GM18951 (cell line): ENCODE results near the gene CAMK1.

Experiments used
- POLR2A ChIP-seq: IDR thresholded peaks from 4 replicates; pipeline ENCODE4 v1.6.1; 2011; ENCODE audit warnings: mild to moderate bottlenecking; ENCODE audit not compliant: insufficient read length, insufficient read depth; ENCODE audit errors: extremely low read depth
- in situ Hi-C: fragments of 300-500 bp; cut with MboI; formaldehyde crosslinking; loops from one replicate; pipeline ENCODE4 v1.12.0; 2022; ENCODE audit warnings: low sequenced_read_pairs, mixed read lengths, inconsistent platforms; ENCODE audit not compliant: unreplicated experiment

Gene CAMK1

DNA sequence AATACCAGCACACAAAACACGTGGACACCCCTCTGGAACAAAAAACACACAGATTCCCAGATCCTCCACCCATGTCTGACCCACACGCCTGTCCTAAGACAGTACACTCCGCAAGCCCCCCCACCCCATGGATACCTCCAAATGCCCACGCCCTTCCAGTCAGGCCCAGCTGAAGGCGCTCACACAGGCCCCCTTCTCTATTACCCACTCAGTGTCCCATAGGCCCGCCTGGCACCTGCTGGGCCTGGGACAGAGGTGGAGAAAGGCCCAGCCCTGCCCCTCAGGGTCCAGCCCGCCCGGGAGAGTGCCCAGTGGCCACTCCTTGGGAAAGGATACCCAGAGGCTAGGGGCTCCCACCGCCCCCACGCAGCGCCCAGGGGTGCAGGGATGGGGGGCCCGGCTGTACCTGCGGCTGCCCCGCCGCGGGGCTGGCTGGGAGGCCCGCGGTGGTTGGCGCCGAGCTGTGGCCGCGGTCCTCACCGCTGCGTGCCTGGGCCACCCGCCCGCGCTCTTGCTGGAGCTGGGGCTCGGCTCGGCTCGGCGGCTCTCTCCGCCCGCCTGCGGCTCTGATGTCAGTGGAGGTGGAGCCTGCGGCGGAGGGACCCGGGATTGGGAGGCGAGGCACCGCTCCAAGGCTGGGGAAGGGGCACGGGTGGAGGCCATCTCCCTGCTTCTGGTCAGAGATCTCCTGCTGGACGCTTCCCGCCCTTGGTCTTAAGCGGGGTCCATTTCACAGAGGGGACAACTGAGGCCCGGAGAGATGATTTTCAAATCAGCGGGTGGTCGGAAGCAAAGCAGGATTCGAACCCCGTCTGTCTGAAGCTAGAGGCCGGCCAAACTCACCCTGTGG, at the start of gene CAMK1:
TSS of gene CAMK1 (minus strand) at position 522 of the 850 bp plus-strand sequence. CDS start 2,198 bp downstream, outside the sequence.
- in situ Hi-C loops, result no loop called here
- TF ChIP-seq POLR2A, result no peak

DNA sequence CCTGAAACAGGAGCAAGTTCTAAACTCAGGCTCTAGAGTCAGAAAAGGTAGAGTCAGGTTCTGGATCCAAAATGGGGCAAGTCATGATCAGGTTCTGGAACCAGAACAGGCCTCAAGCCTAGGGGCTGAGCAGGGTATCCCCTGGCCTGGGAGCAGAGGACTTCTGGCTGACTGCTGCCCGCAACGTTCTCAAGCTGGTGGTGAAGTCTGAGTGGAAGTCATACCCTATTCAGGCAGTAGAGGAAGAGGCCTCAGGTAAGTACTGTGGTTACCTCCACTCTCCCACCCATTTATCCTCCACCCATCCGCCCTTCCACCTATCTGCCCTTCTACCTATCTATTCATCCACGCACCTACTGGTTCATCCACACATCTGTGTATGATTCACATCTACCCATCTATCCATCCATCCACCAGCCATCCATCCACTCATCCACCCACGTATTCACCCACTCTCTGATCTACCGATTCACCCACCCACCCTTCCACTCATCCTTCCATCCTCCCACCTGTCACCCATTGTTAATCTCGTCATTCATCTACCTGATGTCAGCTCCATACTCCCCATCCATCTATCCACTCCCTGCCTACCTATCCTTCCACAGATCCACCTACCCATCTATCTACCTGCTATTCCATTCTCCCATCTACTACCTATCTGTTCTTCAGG, 49.1 kb upstream of the CAMK1 start:
- in situ Hi-C loops, result no loop called here
- no peak for TF ChIP-seq POLR2A

GRCh38 chr3:9817436-9817835, 47.7 kb upstream of the CAMK1 start:
- in situ Hi-C loops, result no loop called here
- no peak for TF ChIP-seq POLR2A

GRCh38 chr3:9815986-9816385, 46.2 kb upstream of the CAMK1 start:
- in situ Hi-C loops, result no loop called here
- TF ChIP-seq POLR2A, result no peak

DNA sequence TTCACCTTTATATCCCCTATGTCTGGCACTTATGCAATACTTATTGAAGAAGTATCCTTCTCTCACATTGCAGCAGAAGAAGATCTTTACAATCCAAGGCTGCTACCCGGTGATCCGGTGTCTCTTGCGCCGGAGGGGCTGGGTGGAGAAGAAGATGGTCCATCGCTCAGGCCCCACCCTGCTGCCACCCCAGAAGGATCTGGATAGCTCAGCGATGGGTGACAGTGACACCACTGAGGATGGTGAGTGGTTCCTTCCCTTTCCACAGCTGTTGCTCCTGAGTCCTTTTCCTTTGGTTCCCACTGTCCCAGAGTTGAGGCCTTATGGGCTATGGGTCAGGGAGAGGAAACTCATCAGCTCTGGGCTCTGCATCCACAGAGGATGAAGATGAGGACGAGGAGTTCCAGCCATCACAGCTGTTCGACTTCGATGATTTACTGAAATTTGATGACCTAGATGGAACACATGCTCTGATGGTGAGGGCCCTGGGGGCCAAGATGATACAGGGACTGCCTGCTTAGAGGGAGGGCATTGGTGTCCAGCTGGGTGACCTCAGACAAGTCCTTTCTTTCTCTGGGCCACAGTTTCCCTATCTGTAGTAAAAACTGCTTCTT, 43.2 kb upstream of the CAMK1 start:
- in situ Hi-C loops, result no loop called here
- no peak for TF ChIP-seq POLR2A

DNA sequence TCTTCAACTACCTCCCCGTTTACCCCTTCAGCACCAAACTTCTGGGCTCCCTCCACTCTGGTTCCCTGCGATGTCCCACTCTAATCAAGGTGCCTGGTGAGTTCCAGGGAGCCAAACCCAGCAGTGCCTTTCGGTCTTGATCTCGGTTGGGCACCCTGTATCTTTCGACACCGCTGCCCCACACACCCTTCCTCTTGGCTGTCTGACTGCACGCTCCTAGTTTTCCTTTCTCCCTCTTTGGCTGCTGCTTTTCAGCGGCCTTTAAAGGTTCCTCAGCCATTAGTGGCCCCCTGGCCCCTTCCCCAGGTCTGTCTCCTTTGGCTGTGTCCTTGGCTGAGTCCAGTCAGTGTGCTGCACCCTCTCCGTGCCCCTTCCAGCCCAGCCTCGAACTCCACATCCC, 41.1 kb upstream of the CAMK1 start:
- in situ Hi-C loops, result no loop called here
- no peak for TF ChIP-seq POLR2A

DNA sequence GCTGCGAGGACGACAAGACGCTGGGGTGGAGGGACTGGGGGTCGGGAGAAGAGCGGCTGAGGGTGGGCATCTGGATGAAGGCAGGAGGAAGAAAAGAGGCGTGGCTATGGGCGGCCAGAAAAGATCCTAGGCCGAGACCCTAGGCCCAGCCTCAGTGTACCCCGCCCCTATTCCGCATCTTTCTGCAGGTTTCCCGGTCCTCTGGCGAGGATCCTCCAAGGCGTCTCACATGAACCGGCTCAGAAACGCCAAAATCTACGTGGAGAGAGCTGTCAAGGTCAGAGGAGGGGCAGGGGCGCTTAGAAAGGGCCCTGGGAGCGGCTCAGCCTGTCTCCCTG, 40.7 kb upstream of the CAMK1 start:
- in situ Hi-C loops, result no loop called here
- TF ChIP-seq POLR2A, result no peak

- TF ChIP-seq POLR2A, result peak; percentile 67
- in situ Hi-C loops, result no loop called here
Observed at GRCh38 chr3:9809615-9810432, 40.1 kb upstream of the CAMK1 start, which contains the start of gene TTLL3. Gene TTLL3, plus strand, starts transcription at chr3:9810262. Its CDS starts 400 bp downstream, at chr3:9810662.

GRCh38 chr3:9809239-9809614, 39.5 kb upstream of the CAMK1 start:
- TF ChIP-seq POLR2A, result no peak
- in situ Hi-C loops, result no loop called here

- no peak for TF ChIP-seq POLR2A
- in situ Hi-C loops, result no loop called here
Observed at GRCh38 chr3:9808345-9809037, 38.7 kb upstream of the CAMK1 start.

- in situ Hi-C loops, result no loop called here
- TF ChIP-seq POLR2A, result no peak
Observed at GRCh38 chr3:9807981-9808344, 38.2 kb upstream of the CAMK1 start.

DNA sequence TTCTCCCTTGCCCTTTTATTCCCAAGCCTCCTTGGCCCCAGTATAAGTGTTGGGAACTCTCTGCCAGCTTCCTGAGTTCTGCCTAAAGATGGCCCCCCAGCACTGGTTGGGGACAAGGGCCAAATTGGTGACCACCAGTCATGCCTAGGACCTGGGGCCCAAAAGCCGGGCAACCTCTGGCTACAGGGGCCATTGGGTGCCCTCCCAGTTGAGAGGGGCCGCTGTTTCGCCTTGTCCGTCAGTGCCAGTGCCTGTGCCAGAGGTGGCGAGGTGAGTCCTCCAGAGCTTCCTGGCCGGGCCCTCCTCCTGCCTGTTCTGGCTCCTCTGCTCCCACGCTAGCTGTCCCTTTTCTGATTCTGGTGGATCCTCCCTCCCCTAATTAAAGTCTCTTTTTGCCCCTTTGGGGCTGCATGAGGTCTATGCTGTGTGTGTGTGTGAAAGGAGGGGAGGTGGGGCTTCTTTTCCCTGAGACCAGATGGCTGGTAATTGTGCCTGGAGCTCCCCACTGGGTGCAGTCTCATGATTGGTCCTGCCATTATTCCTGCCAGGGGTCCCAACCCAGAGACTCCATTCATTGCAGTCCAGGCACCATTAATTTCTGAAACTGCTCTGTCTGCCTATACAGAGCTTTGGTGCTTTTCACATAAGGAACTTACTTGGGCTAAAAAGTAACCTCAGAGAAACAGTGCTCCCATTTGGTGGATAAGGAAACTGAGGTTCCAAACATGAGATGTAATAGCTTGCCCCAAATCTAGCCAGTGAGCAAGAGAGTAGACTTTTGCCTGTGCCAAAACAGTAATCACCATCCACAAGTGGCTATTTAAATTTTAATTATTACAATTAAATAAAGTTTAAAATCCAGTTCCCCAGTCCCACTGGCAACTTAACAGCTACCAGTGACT, 37.2 kb upstream of the CAMK1 start:
- peak; percentile 8 for TF ChIP-seq POLR2A
- in situ Hi-C loops, result no loop called here

- in situ Hi-C loops, result no loop called here
- no peak for TF ChIP-seq POLR2A
Observed at GRCh38 chr3:9806137-9806536, 36.4 kb upstream of the CAMK1 start.
